Spleen (tissue), 7 donors: ENCODE data around the gene CDC42EP3.

ENCODE experiments used
- CTCF ChIP-seq, 11 experiments: fragments of 200-600 bp in 7 of 11; fragments of 450-650 bp in 4 of 11; sonication (generic) in 4 of 11; IDR thresholded peaks in 8 of 11; conservative IDR thresholded peaks in 3 of 11; 1 replicate in 7 of 11; 2 replicates in 4 of 11; pipeline versions ENCODE4 v1.4.0 to v1.8.0; 2016 to 2021; ENCODE audit warnings: antibody characterized with exemption in 11 of 11, inconsistent platforms in 4 of 11, mild to moderate bottlenecking in 1 of 11
- POLR2A ChIP-seq, 3 donors: fragments of 450-650 bp; IDR thresholded peaks; one replicate each; pipeline ENCODE4 v1.5.1; 2017; ENCODE audit warnings: antibody characterized with exemption in 3 of 3, mild to moderate bottlenecking in 1 of 3
- POLR2AphosphoS5 ChIP-seq, 3 donors: sonication (generic); formaldehyde crosslinking; IDR thresholded peaks; one replicate each; pipeline ENCODE4 v1.5.1; 2017; ENCODE audit warnings: antibody characterized with exemption in 3 of 3
- donor health status: DM: no; HTN: no; CAD: no; lungs with moderate emphysema.
- donor health status: DM: no; HTN: no; CAD: no.
- donor health status: DM: no; HTN: no; CAD: no.

DNA sequence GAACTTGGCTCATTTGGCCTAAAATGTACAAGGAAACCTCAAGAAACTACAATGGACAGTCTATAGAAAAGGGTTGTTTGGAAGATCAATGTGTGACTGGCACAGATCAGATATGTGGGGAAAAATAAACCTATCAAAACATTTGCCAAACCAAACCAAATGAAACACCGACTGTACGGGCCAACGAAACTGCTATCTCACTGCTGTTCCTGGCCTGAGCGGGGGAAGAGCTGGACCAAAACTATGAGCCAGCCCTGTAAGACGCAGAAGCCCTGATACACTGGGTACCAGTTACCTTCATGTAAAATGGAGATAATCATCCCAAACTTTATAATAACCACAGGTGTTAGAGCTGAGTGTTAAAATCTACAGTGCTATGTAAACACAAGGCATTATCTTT lies 11.7 kb downstream of the CDC42EP3 start:
- TF ChIP-seq POLR2A (IDR thresholded peaks at IDR 0.05) (no peak), POLR2AphosphoS5 (IDR thresholded peaks at IDR 0.05) (no peak), CTCF (IDR thresholded peaks at IDR 0.05 in 8 of 11, conservative IDR thresholded peaks at IDR 0.05 in 3 of 11) (no peak)
